CMK (cell line): Measurements from ENCODE around the gene CNTD1.

Experiments
- DNase-seq: peaks from one replicate; pipeline ENCODE4 v3.0.0-alpha.2; 2010; ENCODE audit warnings: low read depth

The CNTD1 gene

GRCh38 chr17:42779304-42779935 is 19.2 kb upstream of the CNTD1 start:
- no peak for DNase-seq

GRCh38 chr17:42779936-42780850 is 18.5 kb upstream of the CNTD1 start, which contains the start of gene WNK4:
TSS of gene WNK4 (plus strand) at chr17:42780610. CDS start at chr17:42780699, 89 bp downstream.
- no peak for DNase-seq

GRCh38 chr17:42780851-42781638 is 17.6 kb upstream of the CNTD1 start:
- DNase-seq, result no peak

- DNase-seq, result no peak
Measured at GRCh38 chr17:42781639-42782165, 17.0 kb upstream of the CNTD1 start.

GRCh38 chr17:42782166-42783061 is 16.2 kb upstream of the CNTD1 start:
- DNase-seq, result no peak

GRCh38 chr17:42783062-42783790 is 15.4 kb upstream of the CNTD1 start:
- DNase-seq, result no peak

GRCh38 chr17:42783791-42784138 is 14.9 kb upstream of the CNTD1 start:
- DNase-seq, result no peak

GRCh38 chr17:42784409-42784808 is 14.3 kb upstream of the CNTD1 start:
- DNase-seq, result no peak

GRCh38 chr17:42784811-42785592 is 13.7 kb upstream of the CNTD1 start:
- no peak for DNase-seq

GRCh38 chr17:42787266-42787665 is 11.4 kb upstream of the CNTD1 start:
- DNase-seq, result no peak

- DNase-seq, result no peak
Measured at GRCh38 chr17:42791948-42792347, 6.7 kb upstream of the CNTD1 start.

GRCh38 chr17:42792545-42792944 is 6.1 kb upstream of the CNTD1 start:
- DNase-seq, result no peak

- no peak for DNase-seq
Measured at GRCh38 chr17:42795061-42795460, 3.6 kb upstream of the CNTD1 start.

- no peak for DNase-seq
Measured at GRCh38 chr17:42795465-42795864, 3.2 kb upstream of the CNTD1 start.

GRCh38 chr17:42796066-42796758 is 2.4 kb upstream of the CNTD1 start:
- DNase-seq, result no peak

GRCh38 chr17:42797067-42798007 is 1.3 kb upstream of the CNTD1 start:
- DNase-seq, result no peak

GRCh38 chr17:42798011-42798382 is 664 bp upstream of the CNTD1 start:
- no peak for DNase-seq
